Measurements from ENCODE around the gene XPO4. TPM values are rescaled to one million over a fixed set of nuclear protein-coding genes. Genes with fewer than 3 reads are reported as not detected.
A peak's percentile ranks its signal among the peaks of the same experiment; 100 is the strongest.

XPO4 gene
- total and polyA plus RNA-seq, 2 donors (not counting 1 experiment from before 2014, with no cell fraction given) = 10.5 to 17.2 TPM

DNA sequence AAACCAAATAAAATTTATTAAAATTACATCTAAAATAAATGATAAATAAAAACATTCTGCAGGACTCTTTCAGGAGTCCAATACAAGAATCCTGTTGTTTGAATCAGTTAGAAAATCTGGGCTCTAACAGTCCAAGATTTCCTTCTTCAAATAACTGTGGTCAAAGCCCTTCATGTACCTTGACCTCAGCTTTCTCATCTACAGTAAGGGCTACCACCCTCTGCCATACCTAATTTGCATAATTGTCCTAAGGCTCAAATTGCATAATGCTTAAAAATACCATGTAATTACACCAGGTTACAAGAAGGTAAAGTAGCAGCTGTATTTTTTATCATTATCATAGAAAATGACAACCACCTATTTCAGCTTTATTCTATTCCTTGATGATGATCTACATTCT, 54.3 kb downstream of the XPO4 start:
- no peak for DNase-seq (ENCODE audit: low read depth in 2 of 2)
- Histone ChIP-seq H3K27me3 (ENCODE audit: control insufficient read depth, insufficient read depth, low read length) (no peaks in the 10 kb centered on the region), H2AFZ (ENCODE audit: low read length) (no peak overlapping the region), H3K9me3 (ENCODE audit: control insufficient read depth, insufficient read depth, low read depth, low read length) (no peaks in the 10 kb centered on the region), H3K4me1 (ENCODE audit: control insufficient read depth, extremely low read depth, insufficient read depth, low read length) (no peaks in the 10 kb centered on the region), H3K27ac (ENCODE audit: insufficient read depth, low read length) (no peak overlapping the region), H3K36me3 (ENCODE audit: control insufficient read depth, insufficient read depth, low read length) (no peaks in the 10 kb centered on the region), H3K4me3 (replicated peaks in 1 of 4; ENCODE audit: control extremely low read depth in 1 of 4, insufficient read depth in 1 of 4, low read depth in 3 of 4, low read length in 4 of 4) (no peak overlapping the region), H3K9ac (ENCODE audit: insufficient read depth, low read length) (no peak overlapping the region), H4K20me1 (ENCODE audit: control insufficient read depth, extremely low read depth, insufficient read depth, low read length) (no peaks in the 10 kb centered on the region), H3K79me2 (ENCODE audit: control insufficient read depth, insufficient read depth, low read length) (no peaks in the 10 kb centered on the region), H3K4me2 (ENCODE audit: extremely low read depth, insufficient read depth, low read length) (no peak overlapping the region)
- TF ChIP-seq EZH2 (IDR thresholded peaks at IDR 0.05; ENCODE audit: low read length, missing control alignments) = no peak
- TF ChIP-seq, protein P1, sequence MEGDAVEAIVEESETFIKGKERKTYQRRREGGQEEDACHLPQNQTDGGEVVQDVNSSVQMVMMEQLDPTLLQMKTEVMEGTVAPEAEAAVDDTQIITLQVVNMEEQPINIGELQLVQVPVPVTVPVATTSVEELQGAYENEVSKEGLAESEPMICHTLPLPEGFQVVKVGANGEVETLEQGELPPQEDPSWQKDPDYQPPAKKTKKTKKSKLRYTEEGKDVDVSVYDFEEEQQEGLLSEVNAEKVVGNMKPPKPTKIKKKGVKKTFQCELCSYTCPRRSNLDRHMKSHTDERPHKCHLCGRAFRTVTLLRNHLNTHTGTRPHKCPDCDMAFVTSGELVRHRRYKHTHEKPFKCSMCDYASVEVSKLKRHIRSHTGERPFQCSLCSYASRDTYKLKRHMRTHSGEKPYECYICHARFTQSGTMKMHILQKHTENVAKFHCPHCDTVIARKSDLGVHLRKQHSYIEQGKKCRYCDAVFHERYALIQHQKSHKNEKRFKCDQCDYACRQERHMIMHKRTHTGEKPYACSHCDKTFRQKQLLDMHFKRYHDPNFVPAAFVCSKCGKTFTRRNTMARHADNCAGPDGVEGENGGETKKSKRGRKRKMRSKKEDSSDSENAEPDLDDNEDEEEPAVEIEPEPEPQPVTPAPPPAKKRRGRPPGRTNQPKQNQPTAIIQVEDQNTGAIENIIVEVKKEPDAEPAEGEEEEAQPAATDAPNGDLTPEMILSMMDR (conservative IDR thresholded peaks at IDR 0.05 in 1 of 2, IDR thresholded peaks at IDR 0.05 in 1 of 2; ENCODE audit: low read depth in 1 of 2, low read length in 2 of 2) = no peak

DNA sequence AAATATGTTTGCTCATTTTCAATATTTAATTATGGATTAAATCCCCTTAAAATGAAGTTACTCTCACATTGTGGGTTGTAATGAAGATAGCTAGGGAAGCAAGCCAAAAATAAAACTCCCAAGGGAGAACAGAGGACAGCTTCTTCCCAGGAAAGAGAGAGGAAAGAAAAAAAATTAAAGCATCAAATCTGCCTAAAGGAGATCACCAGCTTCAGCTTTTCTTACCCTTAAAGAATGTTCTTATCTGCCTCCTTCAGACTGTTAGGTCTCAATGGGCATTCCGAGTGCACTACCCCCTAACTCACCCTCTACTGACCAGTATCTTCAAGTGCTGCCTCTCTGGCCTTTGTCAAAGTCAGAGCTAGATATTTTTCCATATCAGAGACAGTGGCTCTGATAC, 55.2 kb downstream of the XPO4 start:
- no peaks in the 10 kb centered on the region for H3K9me3 ChIP-seq (ENCODE audit: control insufficient read depth, insufficient read depth, low read depth, low read length)
- no peak overlapping the region for H3K27ac ChIP-seq (ENCODE audit: insufficient read depth, low read length)
- H3K4me2 ChIP-seq (ENCODE audit: extremely low read depth, insufficient read depth, low read length) = no peak overlapping the region
- no peaks in the 10 kb centered on the region for H4K20me1 ChIP-seq (ENCODE audit: control insufficient read depth, extremely low read depth, insufficient read depth, low read length)
- no peaks in the 10 kb centered on the region for H3K4me1 ChIP-seq (ENCODE audit: control insufficient read depth, extremely low read depth, insufficient read depth, low read length)
- no peaks in the 10 kb centered on the region for H3K79me2 ChIP-seq (ENCODE audit: control insufficient read depth, insufficient read depth, low read length)
- no peak for TF ChIP-seq EZH2 (IDR thresholded peaks at IDR 0.05; ENCODE audit: low read length, missing control alignments)
- TF ChIP-seq, protein P1 (conservative IDR thresholded peaks at IDR 0.05 in 1 of 2, IDR thresholded peaks at IDR 0.05 in 1 of 2; ENCODE audit: low read depth in 1 of 2, low read length in 2 of 2) = no peak
- DNase-seq (ENCODE audit: low read depth in 2 of 2) = peak in 1 of 2 donors; percentile 26
- H3K4me3 ChIP-seq (replicated peaks in 1 of 4; ENCODE audit: control extremely low read depth in 1 of 4, insufficient read depth in 1 of 4, low read depth in 3 of 4, low read length in 4 of 4) = no peak overlapping the region
- H3K27me3 ChIP-seq (ENCODE audit: control insufficient read depth, insufficient read depth, low read length) = no peaks in the 10 kb centered on the region
- no peak overlapping the region for H3K9ac ChIP-seq (ENCODE audit: insufficient read depth, low read length)
- H3K36me3 ChIP-seq (ENCODE audit: control insufficient read depth, insufficient read depth, low read length) = no peaks in the 10 kb centered on the region
- H2AFZ ChIP-seq (ENCODE audit: low read length) = no peak overlapping the region

DNA sequence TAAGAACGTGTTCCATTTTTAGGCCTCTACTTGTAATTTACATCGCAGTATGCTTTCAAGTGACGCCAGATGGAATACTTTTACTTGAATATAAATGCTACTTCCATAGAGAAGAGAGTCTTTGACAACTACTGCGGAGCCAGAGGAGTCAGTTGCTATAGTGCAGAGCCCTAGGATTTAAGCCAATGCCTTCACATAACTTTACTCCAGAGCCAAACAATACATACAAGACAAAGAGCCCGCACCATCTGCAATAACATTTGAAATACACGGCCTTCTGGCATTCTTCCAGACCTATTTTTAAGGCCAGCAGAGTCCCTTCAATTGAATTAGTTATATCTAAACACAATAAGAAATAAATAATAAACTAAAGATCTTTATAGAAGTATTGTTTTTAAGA, 59.4 kb downstream of the XPO4 start:
- Histone ChIP-seq H2AFZ (ENCODE audit: low read length) (no peak overlapping the region), H3K9ac (ENCODE audit: insufficient read depth, low read length) (no peak overlapping the region), H4K20me1 (ENCODE audit: control insufficient read depth, extremely low read depth, insufficient read depth, low read length) (no peaks in the 10 kb centered on the region), H3K36me3 (ENCODE audit: control insufficient read depth, insufficient read depth, low read length) (no peaks in the 10 kb centered on the region), H3K4me3 (replicated peaks in 1 of 4; ENCODE audit: control extremely low read depth in 1 of 4, insufficient read depth in 1 of 4, low read depth in 3 of 4, low read length in 4 of 4) (no peak overlapping the region), H3K4me2 (ENCODE audit: extremely low read depth, insufficient read depth, low read length) (no peak overlapping the region), H3K27me3 (ENCODE audit: control insufficient read depth, insufficient read depth, low read length) (no peaks in the 10 kb centered on the region), H3K9me3 (ENCODE audit: control insufficient read depth, insufficient read depth, low read depth, low read length) (no peaks in the 10 kb centered on the region), H3K79me2 (ENCODE audit: control insufficient read depth, insufficient read depth, low read length) (no peaks in the 10 kb centered on the region), H3K4me1 (ENCODE audit: control insufficient read depth, extremely low read depth, insufficient read depth, low read length) (no peaks in the 10 kb centered on the region), H3K27ac (ENCODE audit: insufficient read depth, low read length) (no peak overlapping the region)
- peak; percentile 57 to 70 for DNase-seq (ENCODE audit: low read depth in 2 of 2)
- no peak for TF ChIP-seq EZH2 (IDR thresholded peaks at IDR 0.05; ENCODE audit: low read length, missing control alignments)
- TF ChIP-seq, protein P1 (conservative IDR thresholded peaks at IDR 0.05 in 1 of 2, IDR thresholded peaks at IDR 0.05 in 1 of 2; ENCODE audit: low read depth in 1 of 2, low read length in 2 of 2) = no peak
